ENCODE data around the gene INHA. TPM values are rescaled to one million over a fixed set of nuclear protein-coding genes. Genes with fewer than 3 reads are reported as not detected.

INHA gene
- total and polyA plus RNA-seq, 4 donors, result 0.47 to 0.98 (median 0.58) TPM; not detected in 1

- DNase-seq (no peak), ATAC-seq (ENCODE audit: insufficient read depth, low FRiP score) (no peak)
- H3K9ac ChIP-seq (ENCODE audit: insufficient read depth in 1 of 2, low read length in 2 of 2), result no peak overlapping the region
- 65 to 66% methylated on average over 4 of the region's 4 CpGs for WGBS, 2 donors
- peaks cover under 1 to 5% (median 3%) of the 10 kb centered on the region in 5 donors for H3K4me1 ChIP-seq (ENCODE audit: control insufficient read depth in 5 of 5, insufficient read depth in 5 of 5, low read length in 5 of 5)
- no peaks in the 10 kb centered on the region for H3K27me3 ChIP-seq (ENCODE audit: control insufficient read depth in 3 of 3, insufficient read depth in 3 of 3, low read length in 2 of 3)
- H3K36me3 ChIP-seq (ENCODE audit: control insufficient read depth in 4 of 4, insufficient read depth in 4 of 4, low read length in 4 of 4), result no peaks in the 10 kb centered on the region
- no peak for TF ChIP-seq CTCF (IDR thresholded peaks at IDR 0.05; ENCODE audit: control extremely low read depth, extremely low read depth)
- peak overlapping the region in 1 of 2 donors; percentile 45 for H3K27ac ChIP-seq (ENCODE audit: low read depth in 1 of 2, low read length in 1 of 2)
- no peaks in the 10 kb centered on the region for H3K9me3 ChIP-seq (ENCODE audit: control insufficient read depth in 4 of 4, insufficient read depth in 3 of 4, low read length in 3 of 4)
- no peak overlapping the region for H3K4me3 ChIP-seq
Measured at GRCh38 chr2:219621935-219622334, 49.8 kb downstream of the INHA start.

GRCh38 chr2:219622472-219622871 lies 50.4 kb downstream of the INHA start:
- Histone ChIP-seq H3K27ac (ENCODE audit: low read depth in 1 of 2, low read length in 1 of 2) (peak overlapping the region in 1 of 2 donors; percentile 41), H3K9ac (ENCODE audit: insufficient read depth in 1 of 2, low read length in 2 of 2) (no peak overlapping the region), H3K4me3 (no peak overlapping the region), H3K36me3 (ENCODE audit: control insufficient read depth in 4 of 4, insufficient read depth in 4 of 4, low read length in 4 of 4) (no peaks in the 10 kb centered on the region), H3K9me3 (ENCODE audit: control insufficient read depth in 4 of 4, insufficient read depth in 3 of 4, low read length in 3 of 4) (no peaks in the 10 kb centered on the region), H3K27me3 (ENCODE audit: control insufficient read depth in 3 of 3, insufficient read depth in 3 of 3, low read length in 2 of 3) (no peaks in the 10 kb centered on the region), H3K4me1 (ENCODE audit: control insufficient read depth in 5 of 5, insufficient read depth in 5 of 5, low read length in 5 of 5) (peaks cover 3 to 6% (median 5%) of the 10 kb centered on the region in 5 donors)
- 97 to 100% methylated on average over 2 of the region's 2 CpGs for WGBS, 2 donors
- ATAC-seq (ENCODE audit: insufficient read depth, low FRiP score), result no peak
- no peak for TF ChIP-seq CTCF (IDR thresholded peaks at IDR 0.05; ENCODE audit: control extremely low read depth, extremely low read depth)
- no peak for DNase-seq

- DNase-seq (no peak), ATAC-seq (ENCODE audit: insufficient read depth, low FRiP score) (no peak)
- peaks cover 3 to 12% (median 5%) of the 10 kb centered on the region in 5 donors for H3K4me1 ChIP-seq (ENCODE audit: control insufficient read depth in 5 of 5, insufficient read depth in 5 of 5, low read length in 5 of 5)
- no peaks in the 10 kb centered on the region for H3K36me3 ChIP-seq (ENCODE audit: control insufficient read depth in 4 of 4, insufficient read depth in 4 of 4, low read length in 4 of 4)
- H3K27me3 ChIP-seq (ENCODE audit: control insufficient read depth in 3 of 3, insufficient read depth in 3 of 3, low read length in 2 of 3), result no peaks in the 10 kb centered on the region
- WGBS, 2 donors, result 83 to 89% methylated on average over 6 of the region's 6 CpGs
- H3K9ac ChIP-seq (ENCODE audit: insufficient read depth in 1 of 2, low read length in 2 of 2), result no peak overlapping the region
- H3K9me3 ChIP-seq (ENCODE audit: control insufficient read depth in 4 of 4, insufficient read depth in 3 of 4, low read length in 3 of 4), result no peaks in the 10 kb centered on the region
- no peak overlapping the region for H3K4me3 ChIP-seq
- no peak overlapping the region for H3K27ac ChIP-seq (ENCODE audit: low read depth in 1 of 2, low read length in 1 of 2)
- no peak for TF ChIP-seq CTCF (IDR thresholded peaks at IDR 0.05; ENCODE audit: control extremely low read depth, extremely low read depth)
Measured at GRCh38 chr2:219624565-219624964, 52.5 kb downstream of the INHA start.

GRCh38 chr2:219625179-219625578 lies 53.1 kb downstream of the INHA start:
- no peak for ATAC-seq (ENCODE audit: insufficient read depth, low FRiP score)
- no peak for DNase-seq
- no peaks in the 10 kb centered on the region for H3K36me3 ChIP-seq (ENCODE audit: control insufficient read depth in 4 of 4, insufficient read depth in 4 of 4, low read length in 4 of 4)
- WGBS, 2 donors, result 94 to 95% methylated on average over 5 of the region's 5 CpGs
- no peaks in the 10 kb centered on the region for H3K27me3 ChIP-seq (ENCODE audit: control insufficient read depth in 3 of 3, insufficient read depth in 3 of 3, low read length in 2 of 3)
- no peak for TF ChIP-seq CTCF (IDR thresholded peaks at IDR 0.05; ENCODE audit: control extremely low read depth, extremely low read depth)
- no peak overlapping the region for H3K4me3 ChIP-seq
- H3K9ac ChIP-seq (ENCODE audit: insufficient read depth in 1 of 2, low read length in 2 of 2), result no peak overlapping the region
- H3K4me1 ChIP-seq (ENCODE audit: control insufficient read depth in 5 of 5, insufficient read depth in 5 of 5, low read length in 5 of 5), result peaks cover 3 to 12% (median 5%) of the 10 kb centered on the region in 5 donors
- H3K9me3 ChIP-seq (ENCODE audit: control insufficient read depth in 4 of 4, insufficient read depth in 3 of 4, low read length in 3 of 4), result no peaks in the 10 kb centered on the region
- peak overlapping the region in 1 of 2 donors; percentile 51 for H3K27ac ChIP-seq (ENCODE audit: low read depth in 1 of 2, low read length in 1 of 2)
